HG03103 (cell line): ENCODE results near the gene IQCH.

ENCODE experiments used
- ATAC-seq: cut with Tn5 transposase; IDR thresholded peaks from one replicate; pipeline ENCODE4 v1.9.1; 2021; ENCODE audit warnings: low read depth; ENCODE audit not compliant: unreplicated experiment

Gene IQCH

GRCh38 chr15:67296188-67296587 lies 41.6 kb downstream of the IQCH start:
- ATAC-seq: no peak

GRCh38 chr15:67296684-67297083 lies 42.1 kb downstream of the IQCH start:
- no peak for ATAC-seq

DNA sequence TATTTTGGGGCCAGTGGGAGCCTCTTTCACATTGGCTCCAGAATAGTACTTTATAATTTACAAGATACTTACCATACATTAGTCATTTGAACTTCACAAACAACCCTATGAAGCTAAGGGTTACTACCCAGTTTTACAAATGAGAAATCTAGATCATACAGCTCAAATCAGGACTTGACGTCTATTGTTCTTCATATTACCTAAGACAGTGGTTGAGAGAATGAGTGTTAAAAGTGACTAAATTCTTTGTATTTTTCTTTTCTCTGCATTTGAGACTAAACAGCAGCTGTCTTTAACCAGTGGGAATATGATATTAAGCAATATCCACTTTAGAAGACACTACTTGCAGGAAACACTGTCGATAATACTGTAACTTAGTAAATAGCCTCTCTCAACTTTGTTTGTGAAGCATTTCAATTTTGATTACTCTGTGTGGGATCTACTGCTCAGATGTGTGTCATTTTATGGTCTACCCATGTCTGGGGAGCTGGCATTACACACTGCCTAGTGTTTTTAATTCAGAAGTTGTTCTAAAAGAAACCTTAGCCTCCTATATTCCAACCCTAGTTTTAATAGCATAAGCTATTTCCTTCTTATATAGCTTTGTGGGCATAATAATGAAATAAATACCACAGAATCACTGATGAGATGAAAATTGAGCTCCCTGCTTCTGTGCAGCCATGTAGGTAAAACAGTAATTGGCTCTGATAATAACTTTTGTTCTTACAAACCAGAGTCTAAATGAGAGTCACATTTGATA lies 45.9 kb downstream of the IQCH start:
- no peak for ATAC-seq

DNA sequence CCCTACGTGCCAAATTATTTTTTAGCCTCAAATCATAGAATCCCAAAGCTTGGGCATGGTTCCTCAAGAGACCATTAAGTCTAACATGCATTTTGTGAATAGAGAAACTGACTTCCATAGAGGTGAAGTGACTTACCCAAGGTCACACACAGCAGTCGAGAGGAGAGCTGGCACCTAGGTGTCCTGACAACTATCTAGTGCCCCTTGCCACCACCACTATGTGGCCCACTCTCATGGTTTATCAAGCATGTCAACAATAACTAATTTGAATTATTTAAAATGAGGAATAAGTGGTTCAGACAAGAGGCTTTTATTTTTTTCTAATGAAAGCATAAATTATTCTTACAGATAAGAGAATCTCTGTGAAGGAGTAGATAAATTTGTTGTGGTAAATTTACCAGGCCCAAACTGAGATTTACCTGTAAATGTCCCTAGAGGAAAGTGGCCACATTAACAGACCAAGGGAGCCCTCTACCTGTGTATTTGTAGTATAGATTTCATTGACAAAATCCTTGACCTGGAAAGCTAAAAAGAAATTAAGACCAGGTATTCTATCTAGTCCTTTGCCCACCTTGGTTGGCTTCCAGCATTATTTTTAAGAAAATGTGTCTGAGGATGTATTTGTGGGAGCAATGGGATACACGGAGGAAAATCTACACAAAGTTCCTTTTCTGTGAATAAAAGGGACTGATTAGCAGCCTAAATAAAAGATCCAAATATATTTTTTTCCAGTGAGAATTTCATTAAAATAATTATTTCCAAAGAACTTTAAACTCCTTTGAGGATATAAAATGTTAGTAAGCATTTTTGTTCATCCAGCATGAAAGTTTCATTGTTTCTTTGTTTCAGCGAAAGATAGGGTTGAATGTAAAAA lies 49.1 kb downstream of the IQCH start:
- ATAC-seq: no peak

GRCh38 chr15:67304778-67305177 lies 50.2 kb downstream of the IQCH start:
- ATAC-seq: no peak

DNA sequence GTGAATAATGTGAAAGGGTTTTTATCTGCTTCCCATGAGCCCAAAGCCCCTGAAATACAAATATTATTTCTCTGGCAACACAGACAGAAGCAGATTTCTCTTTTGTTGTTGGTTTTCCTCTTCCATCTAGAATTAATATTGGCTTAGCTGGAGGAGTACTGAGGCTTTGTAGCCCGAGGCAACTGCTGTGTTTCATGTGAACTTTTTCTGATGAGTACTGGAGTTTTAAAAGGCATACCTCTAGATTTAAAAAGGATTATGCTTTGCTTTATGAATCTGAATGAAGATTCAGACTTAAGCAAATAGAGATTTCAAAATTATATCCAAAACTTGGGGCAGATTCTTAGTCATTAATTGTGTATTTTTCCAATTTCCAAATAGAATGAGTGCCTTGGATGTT lies 50.9 kb downstream of the IQCH start:
- ATAC-seq: no peak

GRCh38 chr15:67307156-67307555 lies 52.6 kb downstream of the IQCH start:
- no peak for ATAC-seq

DNA sequence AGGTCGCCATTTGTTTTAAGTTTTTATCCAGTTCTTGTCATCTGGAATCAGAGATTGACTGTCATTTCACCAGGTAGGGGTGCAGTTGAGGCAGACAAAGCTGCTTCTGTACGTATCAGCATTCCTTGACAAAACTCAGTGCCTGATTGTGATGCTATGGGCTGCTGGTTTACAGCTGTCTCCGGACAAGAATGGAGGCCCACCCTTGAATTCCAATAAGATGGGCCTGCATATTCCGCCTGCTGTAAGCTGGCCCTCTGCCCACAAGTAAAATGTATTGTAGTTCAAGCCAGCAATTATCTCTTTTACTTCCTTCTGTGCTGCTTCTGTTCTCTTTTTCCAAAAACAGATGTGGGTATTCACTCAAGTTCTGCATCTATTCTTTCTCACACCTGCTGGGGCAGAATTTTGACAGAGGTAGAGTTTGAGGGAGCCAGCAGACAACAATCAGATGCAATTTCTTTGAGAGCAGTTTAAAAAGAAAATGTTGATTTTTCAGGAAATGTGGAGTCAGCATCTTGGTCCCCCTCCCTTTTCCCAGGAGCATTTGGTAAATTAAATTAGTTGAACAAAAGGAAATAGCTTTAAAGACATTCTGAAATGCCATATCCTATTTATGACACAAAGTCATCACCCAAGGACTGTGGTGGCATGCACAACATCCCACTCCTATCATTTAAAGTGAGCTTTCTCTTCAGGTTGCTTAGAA lies 53.5 kb downstream of the IQCH start:
- no peak for ATAC-seq

DNA sequence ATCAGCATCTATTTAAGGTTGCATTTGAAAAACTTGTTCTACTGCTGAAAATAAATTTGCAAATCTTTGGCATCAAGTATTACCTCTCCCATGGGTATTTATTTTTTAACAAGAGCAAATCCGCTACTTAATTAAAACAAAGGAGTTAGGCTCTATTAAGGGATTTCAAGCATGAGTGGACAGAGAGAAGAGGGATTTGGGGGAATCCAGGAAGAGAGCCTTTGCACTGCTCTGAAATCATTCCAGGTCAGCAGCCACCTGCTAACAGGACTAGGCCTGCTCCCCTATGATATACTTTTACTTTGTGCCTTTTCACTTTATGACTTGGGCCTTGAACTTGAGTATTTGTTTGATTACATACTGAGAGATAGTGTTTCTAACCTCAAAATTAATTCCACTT lies 57.1 kb downstream of the IQCH start:
- no peak for ATAC-seq

DNA sequence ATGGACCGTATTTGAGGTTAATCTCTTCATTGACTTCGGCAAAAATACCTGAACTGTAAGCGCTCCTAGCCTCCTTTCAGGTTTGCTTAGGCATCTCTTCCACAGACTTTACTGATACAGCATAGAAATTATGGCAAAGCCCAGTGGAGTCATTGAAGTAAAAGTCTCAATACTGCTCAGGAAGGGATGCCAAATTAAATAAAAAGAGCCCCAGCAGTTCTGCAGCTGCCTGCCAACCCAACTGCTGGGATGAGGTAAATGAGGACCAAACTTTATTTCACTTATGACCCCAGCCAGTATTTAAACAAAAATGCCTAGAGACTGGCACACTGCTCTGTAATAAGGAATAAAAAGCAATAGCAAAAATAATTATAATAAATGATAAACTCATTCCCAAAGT lies 65.4 kb downstream of the IQCH start:
- no peak for ATAC-seq

DNA sequence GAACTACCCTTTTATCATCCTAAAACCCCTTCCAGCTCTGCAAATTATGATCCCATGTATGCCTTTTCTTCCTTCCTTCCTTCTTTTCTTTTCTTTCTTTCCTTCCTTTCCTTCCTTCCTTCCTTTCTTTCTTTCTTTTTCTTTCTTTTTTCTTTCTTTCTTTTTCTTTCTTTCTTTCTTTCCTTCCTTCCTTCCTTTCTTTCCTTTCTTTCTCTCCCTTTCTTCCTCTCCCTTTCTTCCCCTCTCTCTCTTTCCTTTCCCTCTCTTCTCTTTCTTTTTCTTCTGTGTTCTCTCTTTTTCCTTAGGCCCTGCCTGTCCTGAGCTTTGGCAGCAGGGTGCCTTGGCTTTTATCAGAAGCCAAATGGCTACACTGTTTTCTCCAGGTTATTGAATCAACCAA lies 66.8 kb downstream of the IQCH start:
- no peak for ATAC-seq

GRCh38 chr15:67322481-67322880 lies 67.9 kb downstream of the IQCH start:
- ATAC-seq: no peak

- ATAC-seq: no peak
Observed at GRCh38 chr15:67327312-67327711, 72.7 kb downstream of the IQCH start.

GRCh38 chr15:67327737-67328136 lies 73.2 kb downstream of the IQCH start:
- ATAC-seq: no peak

GRCh38 chr15:67329984-67330733 lies 75.6 kb downstream of the IQCH start:
- ATAC-seq: no peak

GRCh38 chr15:67331676-67332075 lies 77.1 kb downstream of the IQCH start:
- ATAC-seq: no peak

GRCh38 chr15:67335026-67335425 lies 80.4 kb downstream of the IQCH start:
- ATAC-seq: no peak

DNA sequence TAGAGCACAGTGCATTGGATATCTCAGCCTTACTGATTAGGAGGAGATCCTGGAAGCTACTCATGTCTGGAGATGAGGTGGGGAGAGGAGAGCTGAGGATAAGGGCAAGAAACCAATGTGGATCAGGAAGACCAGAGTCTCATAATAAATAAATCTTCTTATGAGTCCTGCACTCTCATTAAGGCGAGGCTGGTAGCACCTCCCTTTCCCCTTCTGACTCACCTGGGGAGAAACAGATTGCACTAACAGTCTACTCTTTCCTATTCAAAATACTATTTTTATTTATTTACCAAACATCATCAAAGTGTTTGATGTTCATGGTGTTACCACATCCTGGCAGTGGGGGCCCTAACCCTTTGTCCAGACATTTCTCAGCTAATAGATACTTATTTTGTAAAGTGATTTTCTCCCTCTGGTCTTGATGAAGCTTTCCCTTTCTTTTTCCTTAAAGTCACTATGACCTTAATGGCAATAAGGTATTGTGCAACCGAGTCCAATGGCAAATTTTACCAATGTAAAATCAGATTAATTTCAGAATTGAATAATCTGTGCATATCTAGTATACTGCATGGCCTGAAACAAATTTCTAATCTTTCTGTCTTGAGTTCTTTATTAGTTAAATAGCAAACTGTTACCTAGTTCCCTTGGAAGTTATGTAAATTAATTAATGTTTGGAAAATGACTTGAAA lies 81.1 kb downstream of the IQCH start:
- ATAC-seq: no peak

GRCh38 chr15:67340630-67341029 lies 86.0 kb downstream of the IQCH start:
- ATAC-seq: no peak

- ATAC-seq: no peak
Observed at GRCh38 chr15:67341539-67341938, 87.0 kb downstream of the IQCH start.
